ENCODE results near the gene KAT5.
A peak's percentile ranks its signal among the peaks of the same experiment; 100 is the strongest.
"Not testable (repeated sequence)": the region's sequence is repeated elsewhere in the genome, so short reads cannot be mapped to it uniquely, and the experiment has no call there.

The KAT5 gene

GRCh38 chr11:65711785-65712632, at the start of gene KAT5:
TSS of gene KAT5 (plus strand) at chr11:65712252. CDS start at chr11:65712268, 16 bp downstream.
- Histone ChIP-seq H3K27ac (peak within 1 kb of the TSS; percentile 77 to 100 (median 99)), H3K4me3 (peak within 1 kb of the TSS; percentile 51 to 69 (median 57))

- Histone ChIP-seq H3K4me3 (peak within 1 kb of the TSS; percentile 69 to 97 (median 81)), H3K27ac (peak within 1 kb of the TSS; percentile 92 to 100 (median 98))
These were observed 49.0 kb upstream of the KAT5 start, which contains the start of gene RELA for GRCh38 chr11:65662799-65663638. TSS of gene RELA (minus strand) at chr11:65662916. CDS start at chr11:65662832, 84 bp downstream.

- H3K4me3 ChIP-seq, result peak overlapping the region; percentile 69 to 97 (median 81)
- peak overlapping the region; percentile 92 to 100 (median 98) for H3K27ac ChIP-seq
These were observed 48.3 kb upstream of the KAT5 start for GRCh38 chr11:65663639-65664200.

GRCh38 chr11:65672180-65672860, 39.7 kb upstream of the KAT5 start:
- no peak overlapping the region for H3K27ac ChIP-seq
- H3K4me3 ChIP-seq, result no peak overlapping the region

- Histone ChIP-seq H3K27ac (no peak overlapping the region), H3K4me3 (no peak overlapping the region)
These were observed 39.1 kb upstream of the KAT5 start for GRCh38 chr11:65672982-65673381.

- no peak overlapping the region for H3K4me3 ChIP-seq
- no peak overlapping the region for H3K27ac ChIP-seq
These were observed 31.8 kb upstream of the KAT5 start for GRCh38 chr11:65680192-65680743.

- H3K4me3 ChIP-seq, H3K27ac ChIP-seq: not testable (repeated sequence)
These were observed 28.6 kb upstream of the KAT5 start for GRCh38 chr11:65683480-65683879.

- no peak overlapping the region for H3K27ac ChIP-seq
- no peak overlapping the region for H3K4me3 ChIP-seq
These were observed 26.1 kb upstream of the KAT5 start for GRCh38 chr11:65685981-65686380.

- not testable (repeated sequence) for H3K4me3 ChIP-seq
- peak overlapping the region in 1 of 21 experiments; percentile 41 for H3K27ac ChIP-seq
These were observed 20.2 kb upstream of the KAT5 start for GRCh38 chr11:65691847-65692246.

GRCh38 chr11:65692367-65692766, 19.7 kb upstream of the KAT5 start:
- Histone ChIP-seq H3K27ac (peak overlapping the region in 1 of 21 experiments; percentile 41), H3K4me3 (no peak overlapping the region)

- no peak overlapping the region for H3K4me3 ChIP-seq
- no peak overlapping the region for H3K27ac ChIP-seq
These were observed 16.4 kb upstream of the KAT5 start for GRCh38 chr11:65695459-65696241.

- Histone ChIP-seq H3K27ac (no peak overlapping the region), H3K4me3 (no peak overlapping the region)
These were observed 15.1 kb upstream of the KAT5 start for GRCh38 chr11:65696802-65697552.

GRCh38 chr11:65698205-65698604, 13.8 kb upstream of the KAT5 start:
- H3K4me3 ChIP-seq, result no peak overlapping the region
- H3K27ac ChIP-seq, result no peak overlapping the region

- Histone ChIP-seq H3K4me3 (no peak overlapping the region), H3K27ac (no peak overlapping the region)
These were observed 12.7 kb upstream of the KAT5 start for GRCh38 chr11:65699306-65699705.

- Histone ChIP-seq H3K27ac (no peak overlapping the region), H3K4me3 (no peak overlapping the region)
These were observed 11.7 kb upstream of the KAT5 start for GRCh38 chr11:65700399-65700798.

GRCh38 chr11:65701686-65702085, 10.4 kb upstream of the KAT5 start:
- no peak overlapping the region for H3K4me3 ChIP-seq
- no peak overlapping the region for H3K27ac ChIP-seq

GRCh38 chr11:65703846-65704245, 8.2 kb upstream of the KAT5 start:
- no peak overlapping the region for H3K27ac ChIP-seq
- H3K4me3 ChIP-seq, result no peak overlapping the region

GRCh38 chr11:65706303-65706763, 5.7 kb upstream of the KAT5 start:
- H3K27ac ChIP-seq, H3K4me3 ChIP-seq: not testable (repeated sequence)

Measured in skin epidermis (tissue), 12 donors.